PC-9 (cell line): ENCODE results near the gene USP3. TPM values are rescaled to one million over a fixed set of nuclear protein-coding genes. Genes with fewer than 3 reads are reported as not detected.

Experiments used
- BruUV-seq: library from RNA; stranded (reverse); fragments of 400-500 nt; replicated peaks from 2 replicates; lab custom pipeline; 2021; lab: Mats Ljungman, UMichigan
- CTCF ChIA-PET: fragments of 300-600 bp; sonication (Branson Sonifier 250); formaldehyde crosslinking; loops from one replicate; lab custom pipeline; 2022; ENCODE audit warnings: antibody characterized with exemption; lab: Charles Lee
- POLR2A ChIA-PET: fragments of 300-600 bp; sonication (Branson Sonifier 250); formaldehyde crosslinking; loops from one replicate; lab custom pipeline; 2022; ENCODE audit warnings: antibody characterized with exemption; ENCODE audit not compliant: unreplicated experiment; lab: Charles Lee
- DNase-seq, 2 experiments: peaks; one replicate each; pipeline versions ENCODE4 v3.0.0 to v3.0.0-alpha.2; 2015 to 2022; ENCODE audit warnings: mixed read lengths in 1 of 2
- H2AFZ ChIP-seq: fragments of 200-600 bp; sonication (generic); 2 replicates; pipeline ENCODE4 v1.8.1; 2017; ENCODE audit warnings: antibody characterized with exemption
- H3F3A ChIP-seq: fragments of 200-600 bp; sonication (generic); 2 replicates; pipeline ENCODE4 v1.8.1; 2017; ENCODE audit warnings: antibody characterized with exemption, mild to moderate bottlenecking, low read depth; ENCODE audit not compliant: insufficient read depth
- H3K27ac ChIP-seq: fragments of 200-600 bp; sonication (generic); 2 replicates; pipeline ENCODE4 v1.6.1; 2016; ENCODE audit warnings: mixed run types
- H3K27me3 ChIP-seq: fragments of 200-600 bp; sonication (generic); 2 replicates; pipeline ENCODE4 v1.6.1; 2016; ENCODE audit warnings: low read depth, mixed run types; ENCODE audit not compliant: insufficient read depth
- H3K36me3 ChIP-seq: fragments of 200-600 bp; sonication (generic); 2 replicates; pipeline ENCODE4 v1.6.1; 2016; ENCODE audit warnings: low read depth, mixed run types
- H3K4me1 ChIP-seq: fragments of 200-600 bp; sonication (generic); replicated peaks from 2 replicates; pipeline ENCODE4 v1.6.1; 2016; ENCODE audit warnings: mixed run types; ENCODE audit not compliant: insufficient read depth
- H3K4me2 ChIP-seq: fragments of 200-600 bp; sonication (generic); 2 replicates; pipeline ENCODE4 v1.6.1; 2017; ENCODE audit warnings: mixed run types
- H3K4me3 ChIP-seq: fragments of 200-600 bp; sonication (generic); 2 replicates; pipeline ENCODE4 v1.6.1; 2016; ENCODE audit warnings: mixed run types
- H3K79me2 ChIP-seq: fragments of 200-600 bp; sonication (generic); 2 replicates; pipeline ENCODE4 v1.6.1; 2017; ENCODE audit warnings: low read depth, mixed run types
- H3K9me2 ChIP-seq: fragments of 200-600 bp; sonication (generic); 2 replicates; pipeline ENCODE4 v1.8.1; 2017; ENCODE audit warnings: mild to moderate bottlenecking; ENCODE audit not compliant: insufficient read depth
- H3K9me3 ChIP-seq: fragments of 200-600 bp; sonication (generic); 2 replicates; pipeline ENCODE4 v1.8.1; 2016; ENCODE audit warnings: low read depth; ENCODE audit not compliant: insufficient read depth
- H4K20me1 ChIP-seq: fragments of 200-600 bp; sonication (generic); 2 replicates; pipeline ENCODE4 v1.8.1; 2017; ENCODE audit not compliant: insufficient read depth
- CTCF ChIP-seq: fragments of 200-600 bp; sonication (generic); conservative IDR thresholded peaks from 2 replicates; pipeline ENCODE4 v1.6.1; 2017; ENCODE audit warnings: mixed run types, antibody characterized with exemption, mild to moderate bottlenecking, moderate library complexity
- EZH2 ChIP-seq: fragments of 200-600 bp; sonication (generic); IDR thresholded peaks from 2 replicates; pipeline ENCODE4 v1.8.0; 2017; ENCODE audit warnings: antibody characterized with exemption, low read depth
- intact Hi-C: fragments of 100-400 bp; cut with micrococcal nuclease; formaldehyde crosslinking; loops from one replicate; pipeline ENCODE4 v1.10.0; 2022; ENCODE audit not compliant: unreplicated experiment
- total RNA-seq: library from RNA; stranded (reverse); gene quantifications from 2 replicates; pipeline ENCODE4 v1.2.3, GENCODE V29; 2021

Gene USP3
- total RNA-seq, 1 experiment from 2014 or later: 57.5 TPM

DNA sequence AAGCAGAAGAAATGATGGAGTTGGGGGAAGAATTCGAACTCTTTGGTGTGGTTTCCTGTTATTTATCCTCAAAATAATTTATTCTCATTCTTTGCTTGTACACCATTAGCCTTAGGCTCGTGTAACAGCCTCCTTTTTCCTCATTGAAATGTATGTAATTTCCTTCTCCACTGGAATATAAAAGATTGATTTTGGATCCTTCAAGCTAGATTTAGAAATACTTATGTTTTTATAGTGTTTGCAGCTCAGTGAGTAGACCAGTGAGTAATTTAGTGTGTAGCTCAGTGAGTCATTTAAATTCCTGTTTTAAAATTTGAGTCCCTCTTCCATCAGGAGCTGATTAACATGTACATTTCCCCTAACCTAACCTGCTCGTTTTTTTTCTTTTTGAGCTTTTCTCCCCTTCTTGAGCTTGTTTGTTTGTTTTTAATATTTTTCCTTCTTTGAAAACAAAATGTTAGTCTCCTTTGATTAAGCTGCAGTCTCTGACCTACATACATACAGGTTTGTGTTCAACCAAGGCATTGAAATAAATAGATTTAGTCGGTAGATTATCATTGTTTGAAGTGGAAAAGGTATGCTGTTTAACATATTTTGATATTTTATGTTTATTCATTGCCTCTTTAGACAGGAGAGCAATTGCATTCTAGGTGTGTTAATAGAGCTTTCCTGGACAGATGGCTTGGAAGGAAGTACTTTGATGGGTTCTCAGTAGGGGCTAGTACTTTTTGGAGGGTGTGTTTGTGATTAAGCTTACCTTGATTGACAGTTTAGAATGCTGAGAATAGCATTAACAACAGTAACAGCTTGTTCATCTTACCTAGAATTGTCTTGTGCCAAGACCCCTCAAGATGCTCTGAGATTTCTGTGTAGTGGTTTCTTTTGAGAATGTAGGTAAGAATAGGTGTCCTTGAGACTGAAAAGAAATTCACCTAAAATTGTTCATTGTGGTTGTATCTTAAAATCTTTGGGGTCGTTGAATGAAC, 5.9 kb downstream of the USP3 start:
- Histone ChIP-seq H4K20me1 (peaks cover 25% of the 10 kb centered on the region), H3K4me3 (peak overlapping the region; percentile 47; the same call in 1 of the 2 replicates), H2AFZ (no peak overlapping the region), H3K36me3 (no peaks in the 10 kb centered on the region), H3K79me2 (peaks cover 100% of the 10 kb centered on the region), H3K9me2 (no peaks in the 10 kb centered on the region), H3K4me1 (peaks cover 76% of the 10 kb centered on the region), H3K4me2 (peak overlapping the region; percentile 84), H3F3A (peaks cover 42% of the 10 kb centered on the region), H3K27me3 (no peaks in the 10 kb centered on the region), H3K9me3 (no peaks in the 10 kb centered on the region), H3K27ac (peak overlapping the region; percentile 69)
- peak in 1 of 2 experiments; percentile 76 for DNase-seq
- ChIA-PET CTCF (interaction anchor here (0.8 to 1.1 kb wide), 2 partner anchors 43 to 48 kb away, joined by 3 to 4 read pairs; no protein-coding TSS in a partner anchor), POLR2A (interaction anchor here (0.6 to 0.7 kb wide), 3 partner anchors 15 to 212 kb away, joined by 3 to 8 read pairs (median 4); no protein-coding TSS in a partner anchor)
- no TSS peak for BruUV-seq
- intact Hi-C loops: no loop called here
- TF ChIP-seq EZH2: no peak
- TF ChIP-seq CTCF: no peak

- intact Hi-C loops: no loop called here
- H3K27me3 ChIP-seq: no peaks in the 10 kb centered on the region
- H3K9me2 ChIP-seq: no peaks in the 10 kb centered on the region
- ChIA-PET CTCF (no interaction called here), POLR2A (no interaction called here)
- H3K4me1 ChIP-seq: peaks cover 79% of the 10 kb centered on the region
- H3K4me2 ChIP-seq: no peak overlapping the region
- H3K27ac ChIP-seq: no peak overlapping the region
- H2AFZ ChIP-seq: no peak overlapping the region
- no peak overlapping the region for H3K4me3 ChIP-seq
- H3K9me3 ChIP-seq: no peaks in the 10 kb centered on the region
- H3K36me3 ChIP-seq: no peaks in the 10 kb centered on the region
- H3K79me2 ChIP-seq: peaks cover 100% of the 10 kb centered on the region
- H4K20me1 ChIP-seq: peaks cover 10% of the 10 kb centered on the region
- TF ChIP-seq CTCF (no peak), EZH2 (no peak)
- BruUV-seq: no TSS peak
- H3F3A ChIP-seq: peaks cover 32% of the 10 kb centered on the region
- DNase-seq: no peak
These were observed 7.8 kb downstream of the USP3 start for GRCh38 chr15:63512148-63512547.

- no peak overlapping the region for H3K4me3 ChIP-seq
- ChIA-PET POLR2A (interaction anchor here (0.6 kb wide), 1 partner anchor 31 kb away, joined by 7 read pairs; no protein-coding TSS in a partner anchor), CTCF (interaction anchor here (0.6 kb wide), 1 partner anchor 23 kb away, joined by 5 read pairs; no protein-coding TSS in a partner anchor)
- no peaks in the 10 kb centered on the region for H3K36me3 ChIP-seq
- peaks cover 1% of the 10 kb centered on the region; the same call in 1 of the 2 replicates for H4K20me1 ChIP-seq
- H3K9me3 ChIP-seq: no peaks in the 10 kb centered on the region
- no TSS peak for BruUV-seq
- no peaks in the 10 kb centered on the region for H3K9me2 ChIP-seq
- no peak overlapping the region for H3K4me2 ChIP-seq
- no peaks in the 10 kb centered on the region for H3K27me3 ChIP-seq
- peaks cover 32% of the 10 kb centered on the region for H3F3A ChIP-seq
- TF ChIP-seq CTCF (no peak), EZH2 (no peak)
- DNase-seq: no peak
- no peak overlapping the region for H2AFZ ChIP-seq
- peaks cover 100% of the 10 kb centered on the region for H3K79me2 ChIP-seq
- intact Hi-C loops: no loop called here
- H3K4me1 ChIP-seq: peaks cover 80% of the 10 kb centered on the region
- H3K27ac ChIP-seq: no peak overlapping the region
These were observed 8.9 kb downstream of the USP3 start for GRCh38 chr15:63513271-63513670.
